GM18861 (cell line): ENCODE results near the gene ETNK2.

Experiments used
- ATAC-seq: cut with Tn5 transposase; IDR thresholded peaks from one replicate; pipeline ENCODE4 v1.9.1; 2021; ENCODE audit not compliant: unreplicated experiment

The ETNK2 gene

DNA sequence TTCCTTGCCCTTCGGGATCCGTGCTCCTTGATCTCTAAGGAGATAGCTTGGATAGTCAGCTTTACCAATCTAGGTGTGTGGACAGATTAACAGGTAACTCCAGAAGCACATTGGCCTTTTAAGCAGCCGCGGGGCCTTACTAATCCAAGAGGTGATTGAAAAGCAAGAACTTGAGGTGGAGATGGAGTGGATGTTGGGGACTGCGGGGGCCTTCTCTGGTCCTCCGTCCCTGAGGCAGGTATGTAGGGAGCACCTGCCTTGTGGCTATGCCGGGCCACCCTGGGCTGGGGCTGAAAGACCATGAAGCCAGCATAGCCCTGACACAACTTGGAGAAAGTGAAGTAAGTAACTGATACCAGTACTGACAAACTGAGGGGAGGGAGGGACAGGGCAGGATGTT is 68.4 kb downstream of the ETNK2 start:
- no peak for ATAC-seq

DNA sequence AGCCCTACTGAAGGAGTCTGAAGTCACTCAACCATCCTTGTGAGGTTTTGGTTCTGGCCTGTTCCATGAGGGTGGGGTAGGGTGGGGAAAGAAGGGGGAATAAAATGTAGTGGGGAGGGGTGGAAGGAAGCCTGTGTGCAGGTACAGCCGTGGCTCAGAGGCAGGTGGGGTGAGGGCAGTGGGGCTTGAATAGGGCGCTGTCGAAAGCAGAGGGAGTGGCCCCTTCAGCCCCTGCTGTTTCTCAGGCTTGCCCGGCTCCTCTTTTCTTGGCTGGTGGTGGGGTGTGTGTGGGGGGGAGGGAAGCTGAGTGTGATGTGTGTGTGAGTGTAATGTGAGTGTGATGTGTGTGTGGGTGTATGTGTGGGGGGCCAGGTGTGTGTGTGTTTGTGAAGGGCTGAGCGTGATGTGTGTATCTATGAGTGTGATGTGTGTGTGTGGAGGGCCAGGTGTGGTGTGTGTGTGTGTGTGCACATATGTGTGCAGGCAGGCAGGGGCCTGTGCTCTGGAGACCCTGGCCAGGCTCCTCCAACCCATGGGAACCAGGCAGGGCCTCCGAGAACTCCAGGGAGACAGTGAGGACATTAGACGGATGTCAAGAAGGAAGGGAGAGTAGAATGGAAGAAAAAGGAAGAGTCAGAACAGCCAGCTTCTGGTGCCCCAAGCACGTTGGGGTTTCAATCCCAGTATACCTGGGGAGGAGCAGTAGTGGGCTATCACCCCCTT is 69.9 kb downstream of the ETNK2 start:
- ATAC-seq = no peak

DNA sequence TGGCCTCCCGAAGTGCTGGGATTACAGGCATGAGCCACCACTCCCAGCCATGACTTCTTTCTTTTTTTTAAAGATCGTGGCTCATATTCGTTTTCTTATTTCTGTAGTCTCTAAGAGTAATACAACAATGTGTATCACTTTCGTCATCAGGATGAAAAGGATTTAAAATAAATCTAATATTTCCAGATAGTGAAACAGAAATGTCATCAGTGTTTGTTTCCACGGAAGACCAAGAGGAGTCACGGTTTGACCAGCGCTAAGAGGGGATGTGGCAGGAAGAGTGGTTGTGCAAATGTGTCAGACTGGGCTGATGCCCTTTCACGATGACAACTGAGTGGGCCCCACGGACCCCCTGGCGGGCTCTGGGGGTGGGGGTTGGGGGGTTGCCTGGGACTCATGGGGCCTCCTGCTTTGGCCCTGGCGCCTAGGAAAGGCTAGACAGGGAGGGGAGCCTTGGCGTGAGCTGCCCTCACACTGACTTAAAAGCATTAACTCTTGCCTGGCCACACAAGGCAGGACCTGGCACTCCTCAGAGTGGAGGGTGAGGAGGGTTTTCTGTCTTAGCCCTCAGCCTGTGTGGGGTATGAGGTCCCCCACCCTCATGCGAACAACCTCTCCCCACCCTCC is 70.6 kb downstream of the ETNK2 start:
- no peak for ATAC-seq
